ENCODE measurements around the gene ENDOD1.
"Not testable (repeated sequence)": the region's sequence is repeated elsewhere in the genome, so short reads cannot be mapped to it uniquely, and the experiment has no call there.

The ENDOD1 gene, protein sequence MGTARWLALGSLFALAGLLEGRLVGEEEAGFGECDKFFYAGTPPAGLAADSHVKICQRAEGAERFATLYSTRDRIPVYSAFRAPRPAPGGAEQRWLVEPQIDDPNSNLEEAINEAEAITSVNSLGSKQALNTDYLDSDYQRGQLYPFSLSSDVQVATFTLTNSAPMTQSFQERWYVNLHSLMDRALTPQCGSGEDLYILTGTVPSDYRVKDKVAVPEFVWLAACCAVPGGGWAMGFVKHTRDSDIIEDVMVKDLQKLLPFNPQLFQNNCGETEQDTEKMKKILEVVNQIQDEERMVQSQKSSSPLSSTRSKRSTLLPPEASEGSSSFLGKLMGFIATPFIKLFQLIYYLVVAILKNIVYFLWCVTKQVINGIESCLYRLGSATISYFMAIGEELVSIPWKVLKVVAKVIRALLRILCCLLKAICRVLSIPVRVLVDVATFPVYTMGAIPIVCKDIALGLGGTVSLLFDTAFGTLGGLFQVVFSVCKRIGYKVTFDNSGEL

DNA sequence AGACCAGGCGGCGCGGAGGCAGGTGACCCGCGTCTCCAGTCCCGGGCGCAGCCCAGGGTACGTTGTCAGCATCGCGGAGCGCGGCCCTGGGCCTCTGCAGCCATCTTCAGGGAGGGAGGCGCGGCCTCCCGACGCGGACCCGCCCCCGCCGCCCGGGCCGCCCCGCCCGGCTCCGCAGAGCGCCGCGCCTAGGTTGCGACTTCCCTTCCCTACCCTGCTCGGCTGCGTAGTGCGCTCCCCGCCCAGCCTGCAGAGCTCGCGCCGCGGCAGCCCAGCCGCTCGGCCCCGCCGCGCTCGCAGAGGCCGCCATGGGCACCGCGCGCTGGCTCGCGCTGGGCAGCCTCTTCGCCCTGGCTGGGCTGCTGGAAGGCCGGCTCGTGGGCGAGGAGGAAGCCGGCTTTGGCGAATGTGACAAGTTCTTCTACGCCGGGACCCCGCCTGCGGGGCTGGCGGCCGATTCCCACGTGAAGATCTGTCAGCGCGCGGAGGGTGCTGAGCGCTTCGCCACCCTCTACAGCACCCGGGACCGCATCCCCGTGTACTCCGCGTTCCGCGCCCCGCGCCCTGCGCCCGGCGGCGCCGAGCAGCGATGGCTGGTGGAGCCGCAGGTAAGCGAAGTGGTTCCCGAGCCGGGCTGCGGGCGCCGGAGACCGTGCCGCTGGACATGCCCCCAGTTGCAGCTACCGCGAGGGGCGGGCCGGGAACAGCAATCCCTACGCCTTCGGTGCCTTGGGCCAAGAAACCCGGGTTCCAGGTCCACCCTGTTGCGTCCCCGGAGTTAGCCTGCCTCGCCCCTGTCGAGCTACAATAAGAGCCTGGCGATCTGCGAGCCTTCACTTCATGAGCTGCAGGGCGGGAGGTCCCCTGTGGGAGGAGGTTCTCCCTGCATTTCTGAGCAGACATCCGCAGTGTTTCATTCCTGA is at the start of gene ENDOD1:
Gene ENDOD1 (plus strand): TSS at position 227 of the 923 bp plus-strand sequence. CDS start 82 bp downstream, at position 309.
- peak; percentile 86 for DNase-seq (ENCODE audit: low spot score)

DNA sequence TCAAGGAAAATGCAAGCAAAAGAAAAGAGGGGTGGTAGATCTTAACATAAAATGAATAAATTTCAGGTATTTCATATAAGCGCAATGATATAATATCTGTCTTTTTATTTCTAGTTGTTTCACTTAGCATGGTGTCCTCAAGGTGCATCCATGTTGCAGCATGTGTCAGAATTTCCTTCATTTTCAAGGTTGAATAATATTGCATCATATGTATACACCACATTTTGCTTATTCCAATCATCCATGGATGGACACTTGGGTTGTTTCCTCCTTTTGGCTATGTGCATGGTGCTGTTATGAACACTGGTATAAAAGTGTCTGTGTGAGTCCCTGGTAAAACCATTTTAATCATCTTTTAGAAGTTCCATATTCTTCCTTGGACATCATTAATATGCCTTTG is 47.4 kb upstream of the ENDOD1 start:
- DNase-seq (ENCODE audit: low spot score) = no peak

DNA sequence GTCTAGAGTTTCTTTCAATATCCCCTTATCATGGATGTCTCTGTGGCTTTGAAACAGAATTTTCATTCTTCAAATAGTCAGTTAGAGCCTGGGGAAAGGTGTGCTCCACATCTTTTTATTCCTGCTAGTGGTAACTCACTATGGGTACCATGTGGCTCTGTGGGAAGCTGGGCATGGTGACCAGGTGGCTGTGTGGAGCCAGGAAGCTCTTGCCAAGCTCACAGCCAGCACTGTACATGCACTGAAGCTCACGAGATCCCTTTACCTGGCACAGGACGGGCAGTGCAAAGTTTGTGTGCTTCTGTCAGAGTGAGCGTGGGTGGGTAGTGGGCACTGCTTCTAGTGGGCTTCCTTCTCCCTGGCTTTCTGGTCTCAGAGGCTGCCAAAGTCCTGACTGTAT is 46.7 kb upstream of the ENDOD1 start:
- DNase-seq (ENCODE audit: low spot score) = no peak

- no peak for DNase-seq (ENCODE audit: low spot score)
Observed at GRCh38 chr11:95044010-95044409, 45.6 kb upstream of the ENDOD1 start.

DNA sequence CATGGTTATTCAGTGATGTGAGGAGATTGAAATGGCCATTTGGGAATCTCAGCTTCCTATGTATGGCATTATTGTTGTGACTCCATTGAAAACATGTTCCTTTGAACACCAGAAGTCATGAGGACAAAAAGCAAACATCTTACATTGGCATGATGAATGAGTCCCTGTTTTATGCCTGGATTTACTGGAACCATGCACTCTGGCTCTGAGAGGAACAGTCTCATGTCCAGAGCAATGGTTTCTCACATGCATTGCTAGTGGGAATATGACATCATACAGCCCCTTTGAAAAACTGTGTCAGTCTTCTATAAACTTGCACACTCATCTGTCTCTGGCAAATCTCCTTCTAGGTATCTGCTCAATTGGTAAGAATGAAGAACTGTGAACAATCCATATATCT is 43.8 kb upstream of the ENDOD1 start:
- no peak for DNase-seq (ENCODE audit: low spot score)

DNA sequence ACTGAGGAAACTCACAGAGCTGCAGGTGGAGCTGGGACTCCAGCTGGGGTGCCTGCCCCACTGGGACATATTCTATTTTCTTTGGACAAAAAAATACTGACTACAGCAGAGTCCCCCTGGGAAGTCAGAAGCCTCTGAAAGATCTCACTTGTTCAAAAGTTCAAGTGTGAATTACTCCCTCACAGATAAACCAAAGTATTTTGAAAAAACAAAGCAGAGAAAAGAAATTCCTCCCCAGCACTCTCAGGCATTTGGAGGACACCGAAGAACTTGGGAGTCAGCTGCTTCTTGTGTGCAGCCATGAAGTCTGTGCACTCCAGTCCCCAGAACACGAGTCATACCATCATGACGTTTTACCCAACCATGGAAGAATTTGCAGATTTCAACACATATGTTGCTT is 40.5 kb upstream of the ENDOD1 start, which contains the start of gene KDM4F:
Gene KDM4F (plus strand): TSS at position 301 of the 400 bp plus-strand sequence.
- not testable (repeated sequence) for DNase-seq (ENCODE audit: low spot score)

DNA sequence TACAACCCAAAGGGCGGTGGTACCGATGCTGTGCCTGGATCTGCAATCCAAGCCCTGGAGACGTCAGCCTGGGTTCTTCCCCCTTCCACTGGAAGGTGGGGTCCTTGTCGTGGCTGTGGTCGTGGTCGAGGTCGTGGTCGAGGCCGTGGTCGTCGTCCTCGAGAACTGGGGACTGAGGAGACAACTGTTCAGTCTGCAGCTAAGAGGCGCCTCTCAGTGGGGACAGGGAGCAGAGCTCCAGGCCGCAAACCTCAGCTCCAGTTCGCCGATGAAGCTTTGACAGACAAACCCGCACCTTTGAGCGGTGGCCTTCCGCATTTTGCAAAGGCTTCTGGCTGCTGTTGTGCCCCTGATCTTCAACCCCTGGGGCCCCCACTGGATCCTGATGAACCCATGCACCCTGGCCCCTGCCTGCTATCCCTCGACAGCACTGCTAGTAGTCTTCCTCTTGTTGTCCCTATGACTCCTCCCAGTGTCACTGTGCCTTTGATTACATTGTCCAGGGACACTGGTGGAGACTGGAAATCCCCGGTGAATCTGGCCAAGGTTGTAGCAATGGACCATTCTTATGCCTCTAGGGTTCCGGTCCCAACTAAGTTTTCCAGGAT is 38.9 kb upstream of the ENDOD1 start:
- no peak for DNase-seq (ENCODE audit: low spot score)

GRCh38 chr11:95054356-95054755 is 35.3 kb upstream of the ENDOD1 start:
- DNase-seq (ENCODE audit: low spot score) = no peak

DNA sequence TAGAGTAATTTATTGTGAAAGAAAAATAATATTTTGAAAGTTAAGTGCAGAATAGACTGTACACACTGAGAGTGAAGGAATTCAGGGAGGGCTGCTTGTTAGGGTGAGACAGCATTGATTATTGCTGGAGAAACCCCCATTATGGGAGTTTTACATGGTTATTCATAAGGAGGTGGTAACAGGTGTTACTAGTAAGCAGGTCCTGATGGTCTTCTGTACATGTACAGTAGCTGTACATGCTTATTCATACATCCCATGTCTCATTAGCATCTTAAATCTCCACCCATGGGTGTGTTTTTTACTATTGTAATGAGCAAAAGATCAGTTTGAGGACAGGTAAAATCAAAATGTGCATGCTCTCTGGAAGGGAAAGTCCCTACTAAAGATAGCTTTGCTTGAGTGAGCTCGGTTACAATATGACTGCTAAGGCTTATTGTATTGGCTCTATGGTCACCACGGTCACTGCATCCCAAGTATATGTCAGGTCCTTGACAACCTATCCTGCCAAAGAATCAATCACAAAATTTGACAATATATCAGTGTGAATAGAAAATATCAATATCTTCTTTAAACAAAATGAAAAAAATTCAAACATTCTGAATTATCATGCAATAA is 34.3 kb upstream of the ENDOD1 start:
- no peak for DNase-seq (ENCODE audit: low spot score)

GRCh38 chr11:95057959-95058358 is 31.7 kb upstream of the ENDOD1 start:
- DNase-seq (ENCODE audit: low spot score) = no peak

GRCh38 chr11:95058621-95059020 is 31.0 kb upstream of the ENDOD1 start:
- no peak for DNase-seq (ENCODE audit: low spot score)

- DNase-seq (ENCODE audit: low spot score) = no peak
Observed at GRCh38 chr11:95059046-95059445, 30.6 kb upstream of the ENDOD1 start.

- DNase-seq (ENCODE audit: low spot score) = no peak
Observed at GRCh38 chr11:95065336-95065735, 24.3 kb upstream of the ENDOD1 start.

- DNase-seq (ENCODE audit: low spot score) = no peak
Observed at GRCh38 chr11:95066716-95067038, 23.0 kb upstream of the ENDOD1 start, which contains the start of gene SRSF8. Gene SRSF8, plus strand, starts transcription at chr11:95066919. Its CDS starts 308 bp downstream, at chr11:95067227.

GRCh38 chr11:95067039-95067840 is 22.4 kb upstream of the ENDOD1 start:
- DNase-seq (ENCODE audit: low spot score) = peak; percentile 71

DNA sequence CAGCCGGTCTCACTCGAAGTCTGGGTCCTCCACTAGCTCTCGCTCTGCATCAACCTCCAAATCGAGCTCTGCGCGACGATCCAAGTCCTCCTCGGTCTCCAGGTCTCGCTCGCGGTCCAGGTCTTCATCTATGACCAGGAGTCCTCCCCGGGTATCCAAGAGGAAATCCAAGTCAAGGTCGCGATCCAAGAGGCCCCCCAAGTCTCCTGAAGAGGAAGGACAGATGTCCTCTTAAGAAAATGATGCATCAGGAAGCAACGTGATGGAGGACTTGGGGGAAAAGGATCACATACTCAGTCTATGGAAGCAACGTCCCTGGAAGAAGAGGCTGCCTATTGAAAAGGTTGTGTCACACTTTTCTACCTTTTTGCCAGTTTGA is 21.8 kb upstream of the ENDOD1 start:
- DNase-seq (ENCODE audit: low spot score) = no peak

GRCh38 chr11:95068549-95068948 is 21.1 kb upstream of the ENDOD1 start:
- DNase-seq (ENCODE audit: low spot score) = peak; percentile 88

DNA sequence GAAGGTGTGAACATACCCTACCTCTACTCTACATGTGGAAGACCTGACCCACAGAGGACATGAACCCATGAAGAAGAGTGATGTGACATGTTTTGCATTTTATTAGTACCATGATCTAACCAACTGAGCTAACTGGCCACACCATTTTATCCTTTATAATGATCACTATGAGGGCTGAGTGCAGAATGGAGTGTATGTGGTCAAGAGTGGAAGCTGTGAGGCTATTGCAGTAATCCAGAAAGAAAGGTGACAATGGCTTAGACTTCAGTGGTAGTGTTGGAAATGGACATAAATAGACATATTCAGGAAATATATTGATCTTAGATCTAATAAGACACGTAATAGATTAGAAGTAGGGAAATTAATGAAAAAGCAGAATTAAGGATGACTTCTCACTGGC is 19.2 kb upstream of the ENDOD1 start:
- no peak for DNase-seq (ENCODE audit: low spot score)

DNA sequence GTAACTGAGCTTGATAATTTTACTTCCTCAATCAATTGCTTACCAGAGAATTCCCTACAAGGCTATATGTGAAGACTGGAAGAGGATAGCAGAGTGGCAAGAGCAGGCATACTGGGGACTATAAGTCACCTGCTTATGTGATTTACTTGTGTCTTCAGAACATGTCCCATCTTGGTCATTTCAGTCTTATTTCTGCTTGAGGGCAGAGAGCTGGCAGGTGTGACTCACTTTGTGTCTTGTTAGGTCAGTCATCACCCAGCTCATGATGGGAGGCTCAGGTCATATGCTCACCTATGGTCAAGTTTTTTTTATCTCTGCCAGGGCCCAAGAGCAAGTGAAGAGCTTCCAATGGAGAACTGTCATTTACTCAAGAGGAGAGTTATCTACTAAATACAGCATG is 16.7 kb upstream of the ENDOD1 start:
- DNase-seq (ENCODE audit: low spot score) = no peak

- no peak for DNase-seq (ENCODE audit: low spot score)
Observed at GRCh38 chr11:95074792-95075563, 14.7 kb upstream of the ENDOD1 start.
